ENCODE data around the gene GNAO1. TPM values are rescaled to one million over a fixed set of nuclear protein-coding genes. Genes with fewer than 3 reads are reported as not detected.

The GNAO1 gene
- 1 to 10 TPM; 1.4 to 4.4 (median 2.5) TPM for total RNA-seq

GRCh38 chr16:56191156-56191815 is at the start of gene GNAO1:
Gene GNAO1, plus strand, starts transcription at chr16:56191489. Its CDS starts 747 bp downstream, at chr16:56192236.
- Histone ChIP-seq H3K27me3 (no peaks in the 10 kb centered on the region), H3K27ac (peak within 1 kb of the TSS; percentile 27 to 75 (median 59)), H3K9me3 (no peaks in the 10 kb centered on the region), H3K4me1 (peaks cover 19 to 29% of the 10 kb centered on the region in 2 donors), H3K4me3 (replicated peaks in 1 of 3) (peak within 1 kb of the TSS; percentile 14 to 53 (median 34)), H3K36me3 (no peaks in the 10 kb centered on the region)
- DNase-seq: peak; percentile 70 to 72
- WGBS, 2 donors: 2% methylated on average over 57 to 58 of the region's 91 CpGs
- TF ChIP-seq POLR2A (IDR thresholded peaks at IDR 0.05) (peak in 1 of 2 donors; percentile 34), CTCF (IDR thresholded peaks at IDR 0.05) (no peak)
- intact Hi-C loops (cut with DNase I): no loop called here

GRCh38 chr16:56143666-56144065 is 47.6 kb upstream of the GNAO1 start:
- H3K9me3 ChIP-seq: no peaks in the 10 kb centered on the region
- no peak overlapping the region for H3K4me3 ChIP-seq (replicated peaks in 1 of 3)
- intact Hi-C loops (cut with DNase I): loop anchor here (10.0 kb wide), 1 partner anchor 89 kb away; no protein-coding TSS in a partner anchor
- 20 to 41% methylated on average over 1 of the region's 1 CpG for WGBS, 2 donors
- DNase-seq: no peak
- TF ChIP-seq CTCF (IDR thresholded peaks at IDR 0.05) (no peak), POLR2A (IDR thresholded peaks at IDR 0.05) (no peak)
- H3K27ac ChIP-seq: no peak overlapping the region
- no peaks in the 10 kb centered on the region for H3K36me3 ChIP-seq
- no peaks in the 10 kb centered on the region for H3K4me1 ChIP-seq
- H3K27me3 ChIP-seq: no peaks in the 10 kb centered on the region

- intact Hi-C loops (cut with DNase I): loop anchor here (10.0 kb wide), 1 partner anchor 91 kb away; no protein-coding TSS in a partner anchor
- Histone ChIP-seq H3K4me3 (replicated peaks in 1 of 3) (no peak overlapping the region), H3K4me1 (no peaks in the 10 kb centered on the region), H3K27ac (no peak overlapping the region), H3K36me3 (no peaks in the 10 kb centered on the region), H3K9me3 (no peaks in the 10 kb centered on the region), H3K27me3 (no peaks in the 10 kb centered on the region)
- no peak for TF ChIP-seq CTCF (IDR thresholded peaks at IDR 0.05)
- TF ChIP-seq POLR2A (IDR thresholded peaks at IDR 0.05): no peak
- 77 to 82% methylated on average over 2 of the region's 2 CpGs for WGBS, 2 donors
- no peak for DNase-seq
These were observed 45.9 kb upstream of the GNAO1 start for GRCh38 chr16:56145369-56145768.

GRCh38 chr16:56151621-56152020 is 39.7 kb upstream of the GNAO1 start:
- Histone ChIP-seq H3K27me3 (no peaks in the 10 kb centered on the region), H3K4me3 (replicated peaks in 1 of 3) (no peak overlapping the region), H3K27ac (no peak overlapping the region), H3K9me3 (no peaks in the 10 kb centered on the region), H3K36me3 (no peaks in the 10 kb centered on the region), H3K4me1 (no peaks in the 10 kb centered on the region)
- no peak for DNase-seq
- intact Hi-C loops (cut with DNase I): no loop called here
- WGBS, 2 donors: 78 to 87% methylated on average over 2 of the region's 2 CpGs
- TF ChIP-seq POLR2A (IDR thresholded peaks at IDR 0.05): no peak
- TF ChIP-seq CTCF (IDR thresholded peaks at IDR 0.05): no peak

- Histone ChIP-seq H3K27me3 (no peaks in the 10 kb centered on the region), H3K36me3 (no peaks in the 10 kb centered on the region), H3K4me1 (no peaks in the 10 kb centered on the region), H3K9me3 (no peaks in the 10 kb centered on the region), H3K27ac (no peak overlapping the region), H3K4me3 (replicated peaks in 1 of 3) (no peak overlapping the region)
- TF ChIP-seq CTCF (IDR thresholded peaks at IDR 0.05) (no peak), POLR2A (IDR thresholded peaks at IDR 0.05) (no peak)
- intact Hi-C loops (cut with DNase I): no loop called here
- no peak for DNase-seq
- 82 to 86% methylated on average over 4 of the region's 4 CpGs for WGBS, 2 donors
These were observed 29.6 kb upstream of the GNAO1 start for GRCh38 chr16:56161658-56162057.
